K562 (cell line): Measurements from ENCODE around the gene ADPRHL1. TPM values are rescaled to one million over a fixed set of nuclear protein-coding genes. Genes with fewer than 3 reads are reported as not detected.

Source experiments
- ATAC-seq: fragments of 200-7000 bp; cut with Tn5 transposase; 3 replicates; pipeline ENCODE4 v1.9.1; 2020; ENCODE audit warnings: moderate library complexity
- BruUV-seq: library from RNA; stranded (reverse); fragments of 400-500 nt; replicated peaks from 2 replicates; lab custom pipeline; 2021; lab: Mats Ljungman, UMichigan
- CTCF ChIA-PET: fragments of 300-600 bp; formaldehyde crosslinking; extraction: SDS; loops from one replicate; lab custom pipeline; 2021; ENCODE audit warnings: low intra/inter-chr PET ratio; lab: Yijun Ruan, JAX
- POLR2A ChIA-PET: fragments of 300-600, 350-650 bp; sonication (Branson Sonifier 250); formaldehyde crosslinking; extraction: SDS; loops from one replicate; lab custom pipeline; 2021; ENCODE audit warnings: antibody characterized with exemption, inconsistent platforms; lab: Yijun Ruan, JAX
- DNase-seq, 4 experiments: peaks; one replicate each; pipeline versions ENCODE4 v3.0.0 to v3.0.0-alpha.2; 2011 to 2018; ENCODE audit warnings: low spot score in 3 of 4, mixed read lengths in 3 of 4; ENCODE audit errors: extremely low read depth in 1 of 4
- FAIRE-seq: peaks from 2 replicates; lab custom pipeline; 2011; peaks lifted over from hg19 to GRCh38; lab: Jason Lieb, UNC
- H2AFZ ChIP-seq: 2 replicates; pipeline ENCODE4 v1.6.0; 2011; ENCODE audit warnings: low read depth, low read length, control low read depth, inconsistent platforms
- H3K27ac ChIP-seq: fragments of 200-600 bp; 3 replicates; pipeline ENCODE4 v1.8.0; 2011; ENCODE audit warnings: low read depth, mild to moderate bottlenecking, control low read depth, inconsistent platforms, low read length, moderate library complexity, mixed read lengths; ENCODE audit errors: extremely low read depth
- H3K27me3 ChIP-seq, 2 experiments: fragments of 300-600 bp in 1 of 2; 2 replicates in 1 of 2; 3 replicates in 1 of 2; pipeline versions ENCODE4 v1.6.0 to v1.8.0; 2011; ENCODE audit warnings: inconsistent platforms in 2 of 2, low read length in 2 of 2, mild to moderate bottlenecking in 1 of 2, mixed read lengths in 1 of 2, moderate library complexity in 1 of 2; ENCODE audit not compliant: control insufficient read depth in 2 of 2, insufficient read depth in 2 of 2
- H3K36me3 ChIP-seq: fragments of 300-600 bp; 3 replicates; pipeline ENCODE4 v1.8.0; 2011; ENCODE audit warnings: mild to moderate bottlenecking, low read length, inconsistent platforms; ENCODE audit not compliant: control insufficient read depth, insufficient read depth
- H3K4me1 ChIP-seq, 2 experiments: fragments of 200-600 bp in 1 of 2; replicated peaks in 1 of 2; 2 replicates in 1 of 2; 3 replicates in 1 of 2; pipeline versions ENCODE4 v1.5.1 to v1.8.0; 2011; ENCODE audit warnings: inconsistent platforms in 2 of 2, low read length in 2 of 2, mild to moderate bottlenecking in 1 of 2, mixed read lengths in 1 of 2, moderate library complexity in 1 of 2; ENCODE audit not compliant: control insufficient read depth in 2 of 2, insufficient read depth in 2 of 2
- H3K4me2 ChIP-seq: 2 replicates; pipeline ENCODE4 v1.6.1; 2011; ENCODE audit warnings: low read length, control low read depth, inconsistent platforms, mixed read lengths; ENCODE audit not compliant: insufficient read depth
- H3K4me3 ChIP-seq: fragments of 200-600 bp; sonication (generic), shearing (Covaris generic); 2 replicates; pipeline ENCODE4 v1.5.1; 2016; ENCODE audit warnings: control low read depth, inconsistent platforms
- H3K79me2 ChIP-seq: fragments of 200-600 bp; 3 replicates; pipeline ENCODE4 v1.8.0; 2011; ENCODE audit warnings: low read length, inconsistent platforms; ENCODE audit not compliant: control insufficient read depth, insufficient read depth
- H3K9ac ChIP-seq, 2 experiments: 2 replicates each; pipeline versions ENCODE4 v1.6.0 to v1.6.1; 2011; ENCODE audit warnings: low read depth in 2 of 2, low read length in 2 of 2, control low read depth in 1 of 2, inconsistent platforms in 1 of 2, mild to moderate bottlenecking in 1 of 2, mixed read lengths in 1 of 2; ENCODE audit not compliant: insufficient read depth in 1 of 2
- H3K9me1 ChIP-seq: one replicate; pipeline ENCODE4 v1.6.0; 2011; ENCODE audit warnings: inconsistent platforms, mild to moderate bottlenecking, low read length, moderate library complexity; ENCODE audit not compliant: control insufficient read depth, insufficient read depth
- H3K9me3 ChIP-seq: replicated peaks from 2 replicates; pipeline ENCODE4 v1.5.1; 2011; ENCODE audit warnings: low read depth, low read length, inconsistent platforms; ENCODE audit not compliant: control insufficient read depth, insufficient read depth
- H4K20me1 ChIP-seq: replicated peaks from 2 replicates; pipeline ENCODE4 v1.6.1; 2011; ENCODE audit warnings: low read length, inconsistent platforms, mixed read lengths; ENCODE audit not compliant: control insufficient read depth, insufficient read depth
- HDAC6 ChIP-seq: IDR thresholded peaks from 2 replicates; pipeline ENCODE4 v1.6.1; 2012; ENCODE audit warnings: low read depth, mild to moderate bottlenecking, control low read depth, inconsistent platforms, low read length, moderate library complexity
- HLTF ChIP-seq: fragments of 450-650 bp; IDR thresholded peaks from 2 replicates; pipeline ENCODE4 v1.6.1; 2016
- IFI16 ChIP-seq: fragments of 250-450 bp; sonication (Bioruptor Pico); IDR thresholded peaks from 2 replicates; pipeline ENCODE4 v2.1.2; 2022; ENCODE audit warnings: mild to moderate bottlenecking, inconsistent platforms
- NFYB ChIP-seq: IDR thresholded peaks from 2 replicates; pipeline ENCODE4 v1.6.1; 2011; ENCODE audit warnings: mild to moderate bottlenecking, moderate library complexity; ENCODE audit not compliant: insufficient read length; ENCODE audit errors: extremely low read depth
- SRSF1 ChIP-seq: fragments of 200-400 bp; formaldehyde crosslinking; IDR thresholded peaks from 2 replicates; pipeline ENCODE4 v1.6.1; 2017; ENCODE audit warnings: mild to moderate bottlenecking, low read depth, low read length, moderate library complexity
- ZBED1 ChIP-seq: IDR thresholded peaks from 2 replicates; pipeline ENCODE4 v1.6.1; 2014
- ZC3H8 ChIP-seq: fragments of 450-650 bp; IDR thresholded peaks from 2 replicates; pipeline ENCODE4 v1.6.1; 2017
- ZNF282 ChIP-seq: sonication (generic); formaldehyde crosslinking; IDR thresholded peaks from 2 replicates; pipeline ENCODE4 v1.8.1; 2023; ENCODE audit warnings: missing genetic modification reagents
- WGBS: fragments of 100-300 bp; shearing (Covaris generic); methylation state at CpG from one replicate; pipeline ENCODE4 v1.1.6; 2016; ENCODE audit warnings: low coverage, mixed read lengths; ENCODE audit not compliant: insufficient coverage; ENCODE audit errors: missing lambda C conversion rate; 5-methylcytosine and 5-hydroxymethylcytosine counted together
- in situ Hi-C: fragments of 300-500 bp; cut with MboI; formaldehyde crosslinking; loops from 4 replicates; pipeline ENCODE4 v1.15.0; 2018; ENCODE audit warnings: inconsistent platforms, mixed read lengths
- intact Hi-C: fragments of 100-400 bp; cut with micrococcal nuclease; formaldehyde crosslinking; loops from 2 replicates; pipeline ENCODE4 v1.14.2; 2022
- polyA plus RNA-seq, 8 experiments: library from polyadenylated mRNA; depleted of rRNA in 4 of 8; stranded (reverse) in 5 of 8; unstranded in 3 of 8; fragments of >200 nt; fragmentation: Nextera tagmentation in 2 of 8; fragmentation: Illumina TruSeq in 1 of 8; extraction: Ambion mirVana in 2 of 8; extraction: Trizol in 1 of 8; gene quantifications; 2 replicates each; pipeline versions ENCODE4 v1.2.1 to v1.2.3, GENCODE V29; 2011 to 2014; ENCODE audit warnings: inconsistent platforms in 1 of 8, missing spikeins in 1 of 8
- total RNA-seq, 7 experiments: library from RNA; depleted of rRNA in 6 of 7; stranded (reverse); fragments of >200 nt in 6 of 7; fragmentation: Illumina TruSeq in 2 of 7; extraction: Trizol in 2 of 7; gene quantifications; 2 replicates each; pipeline versions ENCODE4 v1.2.1 to v1.2.3, GENCODE V29; 2011 to 2021; ENCODE audit warnings: low replicate concordance in 1 of 7
- TF ChIP-seq, protein P1 (sequence below): fragments of 450-650 bp; IDR thresholded peaks from 2 replicates; pipeline ENCODE4 v1.6.1; 2017; ENCODE audit warnings: antibody characterized with exemption, mild to moderate bottlenecking
- TF ChIP-seq, protein P2 (sequence below): IDR thresholded peaks from 2 replicates; pipeline ENCODE4 v1.6.1; 2014; ENCODE audit warnings: antibody characterized with exemption
- TF ChIP-seq, protein P3 (sequence below): fragments of 200-800 bp; sonication (Bioruptor generic); IDR thresholded peaks from 2 replicates; pipeline ENCODE4 v1.6.1; 2017; ENCODE audit warnings: missing genetic modification characterization, missing compliant biosample characterization

The ADPRHL1 gene
- total and polyA plus RNA-seq, 9 of the 15 experiments (the other 6 are each of a cell fraction or from before 2014, with no cell fraction given), result 0.06 to 0.76 (median 0.37) TPM; not detected in 1

DNA sequence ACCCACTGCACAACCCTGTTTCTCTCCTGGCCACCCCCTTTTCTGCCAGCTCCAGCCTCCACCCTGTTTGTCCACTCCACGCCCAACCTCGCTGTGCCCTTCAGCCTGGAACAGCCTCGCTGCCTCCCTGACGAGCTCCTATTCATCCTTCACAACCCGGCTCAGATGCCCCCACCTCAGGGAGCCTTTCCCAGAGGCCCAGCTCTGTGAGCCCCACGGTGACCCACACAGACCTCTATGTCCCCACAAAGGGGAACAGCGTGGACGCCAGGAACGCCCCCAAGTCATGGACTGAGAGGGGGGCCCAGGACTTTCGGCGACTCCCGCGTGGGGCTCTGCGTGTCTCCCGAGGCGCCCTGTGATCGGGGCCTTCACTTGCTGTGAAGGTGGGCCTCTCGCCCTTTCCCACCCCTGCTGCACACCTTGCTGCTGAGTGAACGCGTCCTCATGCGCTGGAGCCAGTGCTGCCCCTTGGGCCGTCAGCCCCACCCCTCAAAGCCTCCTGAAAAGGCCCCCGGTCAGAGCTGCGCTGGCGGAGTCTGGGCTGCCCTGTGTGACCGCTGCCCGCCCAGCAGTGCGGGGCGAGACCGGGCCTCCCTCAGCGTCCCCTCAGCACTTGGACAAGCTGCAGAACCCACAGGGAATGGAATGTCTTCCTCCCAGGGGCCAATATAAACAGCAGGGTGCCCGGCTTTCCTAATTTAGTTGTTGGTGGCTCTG lies 40.0 kb downstream of the ADPRHL1 start:
- peaks cover 0 to 18% of the 10 kb centered on the region in 2 experiments; a peak in 2 of 5 replicates for H3K4me1 ChIP-seq
- FAIRE-seq (no peak), DNase-seq (no peak), ATAC-seq (no peak)
- no peak overlapping the region for H3K4me3 ChIP-seq
- intact Hi-C loops, result no loop called here
- no peaks in the 10 kb centered on the region for H3K36me3 ChIP-seq
- in situ Hi-C loops, result no loop called here
- no peaks in the 10 kb centered on the region for H3K9me1 ChIP-seq
- H3K27me3 ChIP-seq, result peaks cover 20 to 54% of the 10 kb centered on the region in 2 experiments
- POLR2A ChIA-PET, result interaction anchor here (0.6 kb wide), 1 partner anchor 137 kb away, joined by 3 read pairs; no protein-coding TSS in a partner anchor
- no peak overlapping the region for H3K27ac ChIP-seq
- H3K79me2 ChIP-seq, result no peaks in the 10 kb centered on the region
- H2AFZ ChIP-seq, result no peak overlapping the region
- no peaks in the 10 kb centered on the region; the same call in 1 of the 2 replicates for H4K20me1 ChIP-seq
- no peak overlapping the region for H3K9ac ChIP-seq
- H3K9me3 ChIP-seq, result no peaks in the 10 kb centered on the region
- WGBS, result 36% methylated on average over 19 of the region's 32 CpGs
- CTCF ChIA-PET, result no interaction called here
- BruUV-seq, result no TSS peak
- TF ChIP-seq, protein P1, sequence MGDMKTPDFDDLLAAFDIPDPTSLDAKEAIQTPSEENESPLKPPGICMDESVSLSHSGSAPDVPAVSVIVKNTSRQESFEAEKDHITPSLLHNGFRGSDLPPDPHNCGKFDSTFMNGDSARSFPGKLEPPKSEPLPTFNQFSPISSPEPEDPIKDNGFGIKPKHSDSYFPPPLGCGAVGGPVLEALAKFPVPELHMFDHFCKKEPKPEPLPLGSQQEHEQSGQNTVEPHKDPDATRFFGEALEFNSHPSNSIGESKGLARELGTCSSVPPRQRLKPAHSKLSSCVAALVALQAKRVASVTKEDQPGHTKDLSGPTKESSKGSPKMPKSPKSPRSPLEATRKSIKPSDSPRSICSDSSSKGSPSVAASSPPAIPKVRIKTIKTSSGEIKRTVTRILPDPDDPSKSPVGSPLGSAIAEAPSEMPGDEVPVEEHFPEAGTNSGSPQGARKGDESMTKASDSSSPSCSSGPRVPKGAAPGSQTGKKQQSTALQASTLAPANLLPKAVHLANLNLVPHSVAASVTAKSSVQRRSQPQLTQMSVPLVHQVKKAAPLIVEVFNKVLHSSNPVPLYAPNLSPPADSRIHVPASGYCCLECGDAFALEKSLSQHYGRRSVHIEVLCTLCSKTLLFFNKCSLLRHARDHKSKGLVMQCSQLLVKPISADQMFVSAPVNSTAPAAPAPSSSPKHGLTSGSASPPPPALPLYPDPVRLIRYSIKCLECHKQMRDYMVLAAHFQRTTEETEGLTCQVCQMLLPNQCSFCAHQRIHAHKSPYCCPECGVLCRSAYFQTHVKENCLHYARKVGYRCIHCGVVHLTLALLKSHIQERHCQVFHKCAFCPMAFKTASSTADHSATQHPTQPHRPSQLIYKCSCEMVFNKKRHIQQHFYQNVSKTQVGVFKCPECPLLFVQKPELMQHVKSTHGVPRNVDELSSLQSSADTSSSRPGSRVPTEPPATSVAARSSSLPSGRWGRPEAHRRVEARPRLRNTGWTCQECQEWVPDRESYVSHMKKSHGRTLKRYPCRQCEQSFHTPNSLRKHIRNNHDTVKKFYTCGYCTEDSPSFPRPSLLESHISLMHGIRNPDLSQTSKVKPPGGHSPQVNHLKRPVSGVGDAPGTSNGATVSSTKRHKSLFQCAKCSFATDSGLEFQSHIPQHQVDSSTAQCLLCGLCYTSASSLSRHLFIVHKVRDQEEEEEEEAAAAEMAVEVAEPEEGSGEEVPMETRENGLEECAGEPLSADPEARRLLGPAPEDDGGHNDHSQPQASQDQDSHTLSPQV, result no peak
- TF ChIP-seq, protein P2, sequence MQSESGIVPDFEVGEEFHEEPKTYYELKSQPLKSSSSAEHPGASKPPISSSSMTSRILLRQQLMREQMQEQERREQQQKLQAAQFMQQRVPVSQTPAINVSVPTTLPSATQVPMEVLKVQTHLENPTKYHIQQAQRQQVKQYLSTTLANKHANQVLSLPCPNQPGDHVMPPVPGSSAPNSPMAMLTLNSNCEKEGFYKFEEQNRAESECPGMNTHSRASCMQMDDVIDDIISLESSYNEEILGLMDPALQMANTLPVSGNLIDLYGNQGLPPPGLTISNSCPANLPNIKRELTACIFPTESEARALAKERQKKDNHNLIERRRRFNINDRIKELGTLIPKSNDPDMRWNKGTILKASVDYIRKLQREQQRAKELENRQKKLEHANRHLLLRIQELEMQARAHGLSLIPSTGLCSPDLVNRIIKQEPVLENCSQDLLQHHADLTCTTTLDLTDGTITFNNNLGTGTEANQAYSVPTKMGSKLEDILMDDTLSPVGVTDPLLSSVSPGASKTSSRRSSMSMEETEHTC, result no peak
- TF ChIP-seq HDAC6 (no peak), IFI16 (no peak), SRSF1 (no peak), HLTF (no peak), ZBED1 (no peak), ZNF282 (CRISPR knock-in tag) (no peak), NFYB (no peak), ZC3H8 (no peak)
- TF ChIP-seq, protein P3, sequence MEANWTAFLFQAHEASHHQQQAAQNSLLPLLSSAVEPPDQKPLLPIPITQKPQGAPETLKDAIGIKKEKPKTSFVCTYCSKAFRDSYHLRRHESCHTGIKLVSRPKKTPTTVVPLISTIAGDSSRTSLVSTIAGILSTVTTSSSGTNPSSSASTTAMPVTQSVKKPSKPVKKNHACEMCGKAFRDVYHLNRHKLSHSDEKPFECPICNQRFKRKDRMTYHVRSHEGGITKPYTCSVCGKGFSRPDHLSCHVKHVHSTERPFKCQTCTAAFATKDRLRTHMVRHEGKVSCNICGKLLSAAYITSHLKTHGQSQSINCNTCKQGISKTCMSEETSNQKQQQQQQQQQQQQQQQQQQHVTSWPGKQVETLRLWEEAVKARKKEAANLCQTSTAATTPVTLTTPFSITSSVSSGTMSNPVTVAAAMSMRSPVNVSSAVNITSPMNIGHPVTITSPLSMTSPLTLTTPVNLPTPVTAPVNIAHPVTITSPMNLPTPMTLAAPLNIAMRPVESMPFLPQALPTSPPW (CRISPR knock-in tag), result no peak
- no peak overlapping the region for H3K4me2 ChIP-seq
